A549 (cell line): ENCODE data around the gene SLC51A.

Experiments used
- CEBPB ChIP-seq, 2 experiments: fragments of >200 bp in 1 of 2; sonication (Bioruptor Twin) in 1 of 2; formaldehyde crosslinking in 1 of 2; IDR thresholded peaks; 2 replicates each; pipeline ENCODE4 v1.6.1; 2012 to 2016
- EP300 ChIP-seq, 2 experiments: fragments of >200 bp; sonication (Bioruptor Twin); formaldehyde crosslinking; IDR thresholded peaks; 2 replicates in 1 of 2; 3 replicates in 1 of 2; pipeline ENCODE4 v1.6.1; 2016 to 2017
- ESRRA ChIP-seq: fragments of 150-350 bp; IDR thresholded peaks from 2 replicates; pipeline ENCODE4 v1.6.1; 2014; ENCODE audit warnings: mild to moderate bottlenecking, low read length, borderline replicate concordance
- KDM5A ChIP-seq: fragments of 200-600 bp; sonication (generic); IDR thresholded peaks from 2 replicates; pipeline ENCODE4 v1.6.1; 2016; ENCODE audit warnings: antibody characterized with exemption, mild to moderate bottlenecking
- MAFK ChIP-seq: fragments of 450-650 bp; IDR thresholded peaks from 2 replicates; pipeline ENCODE4 v1.6.1; 2014; ENCODE audit not compliant: partially characterized antibody
- PHF8 ChIP-seq: fragments of 200-600 bp; sonication (generic); IDR thresholded peaks from 2 replicates; pipeline ENCODE4 v1.6.1; 2016; ENCODE audit warnings: low read depth, mild to moderate bottlenecking, antibody characterized with exemption, moderate library complexity, borderline replicate concordance
- RAD21 ChIP-seq, 2 experiments: fragments of >200 bp in 1 of 2; sonication (Bioruptor Twin) in 1 of 2; formaldehyde crosslinking in 1 of 2; IDR thresholded peaks in 1 of 2; conservative IDR thresholded peaks in 1 of 2; 2 replicates in 1 of 2; 3 replicates in 1 of 2; pipeline ENCODE4 v1.6.1; 2012 to 2018; ENCODE audit warnings: inconsistent platforms in 1 of 2
- RARB ChIP-seq: fragments of 250-450 bp; sonication (Bioruptor Pico); IDR thresholded peaks from 2 replicates; pipeline ENCODE4 v1.8.0; 2021; ENCODE audit warnings: mild to moderate bottlenecking, moderate library complexity
- RFX5 ChIP-seq: fragments of 450-650 bp; IDR thresholded peaks from 2 replicates; pipeline ENCODE4 v1.7.1; 2014; ENCODE audit warnings: antibody characterized with exemption, mild to moderate bottlenecking, moderate library complexity
- SMC3 ChIP-seq: fragments of >200 bp; sonication (Bioruptor Twin); formaldehyde crosslinking; IDR thresholded peaks from 3 replicates; pipeline ENCODE4 v1.6.1; 2018; ENCODE audit warnings: inconsistent platforms
- TP53 ChIP-seq: fragments of 250-450 bp; sonication (Bioruptor Pico); IDR thresholded peaks from 2 replicates; pipeline ENCODE4 v1.5.0; 2021; ENCODE audit warnings: mild to moderate bottlenecking, moderate library complexity
- TF ChIP-seq, protein P1 (sequence below): fragments of >200 bp; sonication (Bioruptor Twin); formaldehyde crosslinking; IDR thresholded peaks from 3 replicates; pipeline ENCODE4 v1.5.1; 2016

- no peak for TF ChIP-seq TP53
- TF ChIP-seq KDM5A = no peak
- TF ChIP-seq EP300 (IDR thresholded peaks at IDR 0.05) = no peak
- TF ChIP-seq RFX5 = no peak
- no peak for TF ChIP-seq PHF8
- TF ChIP-seq, protein P1, sequence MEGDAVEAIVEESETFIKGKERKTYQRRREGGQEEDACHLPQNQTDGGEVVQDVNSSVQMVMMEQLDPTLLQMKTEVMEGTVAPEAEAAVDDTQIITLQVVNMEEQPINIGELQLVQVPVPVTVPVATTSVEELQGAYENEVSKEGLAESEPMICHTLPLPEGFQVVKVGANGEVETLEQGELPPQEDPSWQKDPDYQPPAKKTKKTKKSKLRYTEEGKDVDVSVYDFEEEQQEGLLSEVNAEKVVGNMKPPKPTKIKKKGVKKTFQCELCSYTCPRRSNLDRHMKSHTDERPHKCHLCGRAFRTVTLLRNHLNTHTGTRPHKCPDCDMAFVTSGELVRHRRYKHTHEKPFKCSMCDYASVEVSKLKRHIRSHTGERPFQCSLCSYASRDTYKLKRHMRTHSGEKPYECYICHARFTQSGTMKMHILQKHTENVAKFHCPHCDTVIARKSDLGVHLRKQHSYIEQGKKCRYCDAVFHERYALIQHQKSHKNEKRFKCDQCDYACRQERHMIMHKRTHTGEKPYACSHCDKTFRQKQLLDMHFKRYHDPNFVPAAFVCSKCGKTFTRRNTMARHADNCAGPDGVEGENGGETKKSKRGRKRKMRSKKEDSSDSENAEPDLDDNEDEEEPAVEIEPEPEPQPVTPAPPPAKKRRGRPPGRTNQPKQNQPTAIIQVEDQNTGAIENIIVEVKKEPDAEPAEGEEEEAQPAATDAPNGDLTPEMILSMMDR = no peak
- no peak for TF ChIP-seq MAFK
- no peak for TF ChIP-seq ESRRA
- TF ChIP-seq RAD21 (conservative IDR thresholded peaks at IDR 0.05 in 1 of 2, IDR thresholded peaks at IDR 0.05 in 1 of 2) = no peak
- TF ChIP-seq CEBPB (IDR thresholded peaks at IDR 0.05) = no peak
- no peak for TF ChIP-seq RARB
- no peak for TF ChIP-seq SMC3
Measured at GRCh38 chr3:196270499-196270898, 54.2 kb downstream of the SLC51A start.
